Nephron progenitor cell (in vitro differentiated cells): ENCODE data around the gene FAIM.
"Not testable (repeated sequence)": the region's sequence is repeated elsewhere in the genome, so short reads cannot be mapped to it uniquely, and the experiment has no call there.

Source experiments
- DNase-seq: peaks from one replicate; pipeline ENCODE4 v3.0.0; 2021
- H3K27ac Mint-ChIP-seq: 2 replicates; pipeline ENCODE4 v1.8.0; 2021; ENCODE audit warnings: mild to moderate bottlenecking, moderate library complexity, mixed read lengths
- H3K27me3 Mint-ChIP-seq: 2 replicates; pipeline ENCODE4 v1.8.0; 2021; ENCODE audit warnings: mild to moderate bottlenecking, low read depth, mixed read lengths; ENCODE audit not compliant: poor library complexity
- H3K36me3 Mint-ChIP-seq: 2 replicates; pipeline ENCODE4 v1.8.0; 2021; ENCODE audit warnings: low read depth, mixed read lengths
- H3K4me1 Mint-ChIP-seq: 2 replicates; pipeline ENCODE4 v1.8.0; 2021; ENCODE audit warnings: mixed read lengths
- H3K4me3 Mint-ChIP-seq: 2 replicates; pipeline ENCODE4 v1.8.0; 2021; ENCODE audit warnings: mild to moderate bottlenecking, moderate library complexity, mixed read lengths
- H3K9me3 Mint-ChIP-seq: 2 replicates; pipeline ENCODE4 v1.8.0; 2021; ENCODE audit warnings: mild to moderate bottlenecking, moderate library complexity, mixed read lengths
- CTCF ChIP-seq: fragments of 200-600 bp; sonication (generic); IDR thresholded peaks from 2 replicates; pipeline ENCODE4 v1.5.0; 2021; ENCODE audit warnings: antibody characterized with exemption

The FAIM gene

GRCh38 chr3:138593488-138594149, 15.0 kb upstream of the FAIM start:
- DNase-seq = no peak
- H3K4me3 Mint-ChIP-seq = peak overlapping the region; percentile 97
- peaks cover 10% of the 10 kb centered on the region for H3K27me3 Mint-ChIP-seq
- H3K9me3 Mint-ChIP-seq = no peaks in the 10 kb centered on the region
- peak overlapping the region; percentile 78 for H3K27ac Mint-ChIP-seq
- TF ChIP-seq CTCF = no peak
- peaks cover 18% of the 10 kb centered on the region for H3K4me1 Mint-ChIP-seq
- H3K36me3 Mint-ChIP-seq = peaks cover 12% of the 10 kb centered on the region

GRCh38 chr3:138594150-138594934, 14.2 kb upstream of the FAIM start, which contains the start of gene CEP70:
TSS of gene CEP70 (minus strand) at chr3:138594260. CDS start at chr3:138572927, 21,333 bp downstream.
- Mint-ChIP-seq H3K9me3 (no peaks in the 10 kb centered on the region), H3K4me1 (peaks cover 18% of the 10 kb centered on the region), H3K36me3 (peaks cover 7% of the 10 kb centered on the region), H3K4me3 (peak within 1 kb of the TSS; percentile 97), H3K27me3 (peaks cover 10% of the 10 kb centered on the region), H3K27ac (peak within 1 kb of the TSS; percentile 99)
- peak; percentile 87 for TF ChIP-seq CTCF
- peak; percentile 95 for DNase-seq

GRCh38 chr3:138594935-138595610, 13.5 kb upstream of the FAIM start:
- Mint-ChIP-seq H3K9me3 (no peaks in the 10 kb centered on the region), H3K4me1 (peaks cover 18% of the 10 kb centered on the region), H3K27me3 (peaks cover 10% of the 10 kb centered on the region), H3K27ac (no peak overlapping the region), H3K4me3 (peak overlapping the region; percentile 97), H3K36me3 (peaks cover 2% of the 10 kb centered on the region)
- no peak for DNase-seq
- TF ChIP-seq CTCF = no peak

DNA sequence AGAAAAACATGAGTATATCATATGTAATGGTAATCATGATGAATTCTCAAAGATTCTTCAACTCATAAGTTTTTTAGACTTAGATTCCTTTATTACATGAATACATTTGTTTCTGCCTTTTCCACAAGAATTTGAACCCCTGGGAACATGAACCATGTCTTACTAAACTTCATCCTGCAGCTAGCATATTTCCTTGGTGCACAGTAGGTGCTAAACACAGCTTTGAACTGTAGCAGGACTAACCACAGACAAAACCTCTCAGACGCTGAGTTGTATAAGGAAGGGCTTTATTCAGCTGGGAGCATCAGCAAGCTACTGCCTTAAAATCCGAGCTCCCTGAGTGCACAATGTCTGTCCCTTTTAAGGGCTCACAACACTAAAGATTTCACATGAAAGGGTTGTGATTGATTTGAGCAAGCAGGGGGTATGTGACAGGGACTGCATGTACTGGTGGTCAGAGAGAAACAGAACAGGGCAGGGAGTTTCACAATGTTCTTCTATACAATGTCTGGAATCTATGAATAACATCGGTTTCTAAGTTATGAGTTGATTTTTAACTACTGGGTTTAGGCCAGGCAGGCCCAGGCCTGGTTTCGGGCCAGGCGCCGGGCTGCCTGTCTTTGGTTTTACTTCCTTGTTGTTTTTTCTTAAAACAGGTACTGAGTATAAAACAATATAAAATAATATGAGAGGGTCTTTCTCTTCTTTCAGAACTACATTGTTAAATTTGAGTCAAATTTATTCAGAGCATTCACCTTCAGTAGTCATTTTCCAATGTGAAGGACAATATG, 11.2 kb upstream of the FAIM start:
- H3K27ac Mint-ChIP-seq, H3K4me3 Mint-ChIP-seq, H3K36me3 Mint-ChIP-seq, DNase-seq: not testable (repeated sequence)
- Mint-ChIP-seq H3K9me3 (peaks cover 20% of the 10 kb centered on the region), H3K4me1 (peaks cover 12% of the 10 kb centered on the region), H3K27me3 (peaks cover 14% of the 10 kb centered on the region)

GRCh38 chr3:138598534-138598933, 10.0 kb upstream of the FAIM start:
- H3K4me3 Mint-ChIP-seq = no peak overlapping the region
- no peak overlapping the region for H3K27ac Mint-ChIP-seq
- DNase-seq = no peak
- no peak for TF ChIP-seq CTCF
- H3K27me3 Mint-ChIP-seq = peaks cover 14% of the 10 kb centered on the region
- peaks cover 12% of the 10 kb centered on the region for H3K36me3 Mint-ChIP-seq
- H3K9me3 Mint-ChIP-seq = peaks cover 27% of the 10 kb centered on the region
- H3K4me1 Mint-ChIP-seq = peaks cover 3% of the 10 kb centered on the region
